GM19463 (cell line): ENCODE data around the gene RBMY1B.
"Not testable (repeated sequence)": the region's sequence is repeated elsewhere in the genome, so short reads cannot be mapped to it uniquely, and the experiment has no call there.

Experiments
- ATAC-seq: cut with Tn5 transposase; IDR thresholded peaks from one replicate; pipeline ENCODE4 v1.9.1; 2021; ENCODE audit warnings: mild to moderate bottlenecking, moderate library complexity; ENCODE audit not compliant: unreplicated experiment

RBMY1B gene

DNA sequence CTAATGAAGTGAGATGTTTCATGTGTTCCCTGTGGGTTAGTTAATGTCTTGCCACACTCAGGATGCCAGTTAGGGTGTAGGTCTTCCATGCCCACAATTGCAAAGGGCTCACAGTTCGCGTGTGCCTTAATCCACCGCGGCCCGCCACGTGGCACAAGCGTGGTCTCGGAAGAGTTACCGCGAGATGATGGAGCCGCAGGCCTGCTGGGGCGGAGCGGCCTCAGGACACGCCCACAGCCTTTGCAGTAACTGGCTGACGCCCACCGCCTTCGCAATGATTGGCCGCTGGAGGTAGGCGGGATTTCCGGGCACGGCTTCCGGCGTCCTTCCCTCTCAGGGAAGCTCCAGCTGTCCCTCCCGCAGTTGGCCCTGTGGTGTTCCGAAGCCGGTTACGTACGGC lies at the start of gene RBMY1B:
TSS of gene RBMY1B (plus strand) at position 301 of the 400 bp plus-strand sequence. CDS start 2,013 bp downstream, outside the sequence.
- not testable (repeated sequence) for ATAC-seq

DNA sequence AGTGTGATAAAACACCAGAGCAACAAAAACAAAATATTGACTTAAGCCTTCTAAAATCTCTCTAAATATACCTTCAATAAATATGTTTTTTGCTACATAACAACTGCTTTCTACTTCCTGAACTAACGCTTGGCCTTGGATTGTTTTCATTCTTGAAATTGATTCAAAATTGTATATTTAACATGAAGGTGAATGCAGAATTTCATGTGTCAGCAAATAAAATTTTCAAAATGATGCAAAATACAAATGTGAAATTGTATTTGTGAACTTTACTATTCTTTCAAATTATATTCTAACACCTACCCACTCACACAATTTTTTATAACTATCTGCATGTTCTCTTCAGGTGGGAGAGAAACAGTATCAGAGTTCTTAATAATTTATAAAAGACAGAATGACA lies 48.2 kb upstream of the RBMY1B start:
- not testable (repeated sequence) for ATAC-seq

DNA sequence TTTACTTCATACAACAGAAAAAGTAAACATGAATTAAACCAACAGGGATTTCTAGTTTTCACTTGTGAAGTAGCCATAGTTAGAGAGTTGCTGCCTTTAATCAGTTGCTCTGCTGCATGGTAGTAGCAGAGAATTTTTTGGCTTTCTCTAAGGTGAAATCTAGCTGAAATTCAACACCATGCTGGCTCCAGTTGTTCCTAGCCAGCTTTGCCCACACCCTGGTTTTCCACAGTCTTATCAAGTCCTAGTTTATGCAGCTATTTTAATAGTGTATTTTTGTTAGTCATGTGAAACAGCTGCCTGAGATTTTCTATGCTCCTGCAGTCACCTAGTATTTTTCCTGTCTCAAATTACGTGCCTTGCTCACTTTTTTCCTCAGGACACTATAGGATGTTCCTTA lies 28.2 kb upstream of the RBMY1B start:
- ATAC-seq = no peak

DNA sequence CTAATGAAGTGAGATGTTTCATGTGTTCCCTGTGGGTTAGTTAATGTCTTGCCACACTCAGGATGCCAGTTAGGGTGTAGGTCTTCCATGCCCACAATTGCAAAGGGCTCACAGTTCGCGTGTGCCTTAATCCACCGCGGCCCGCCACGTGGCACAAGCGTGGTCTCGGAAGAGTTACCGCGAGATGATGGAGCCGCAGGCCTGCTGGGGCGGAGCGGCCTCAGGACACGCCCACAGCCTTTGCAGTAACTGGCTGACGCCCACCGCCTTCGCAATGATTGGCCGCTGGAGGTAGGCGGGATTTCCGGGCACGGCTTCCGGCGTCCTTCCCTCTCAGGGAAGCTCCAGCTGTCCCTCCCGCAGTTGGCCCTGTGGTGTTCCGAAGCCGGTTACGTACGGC lies 23.4 kb downstream of the RBMY1B start, which contains the start of gene RBMY1A1:
TSS of gene RBMY1A1 (plus strand) at position 301 of the 400 bp plus-strand sequence. CDS start 2,013 bp downstream, outside the sequence.
- not testable (repeated sequence) for ATAC-seq

DNA sequence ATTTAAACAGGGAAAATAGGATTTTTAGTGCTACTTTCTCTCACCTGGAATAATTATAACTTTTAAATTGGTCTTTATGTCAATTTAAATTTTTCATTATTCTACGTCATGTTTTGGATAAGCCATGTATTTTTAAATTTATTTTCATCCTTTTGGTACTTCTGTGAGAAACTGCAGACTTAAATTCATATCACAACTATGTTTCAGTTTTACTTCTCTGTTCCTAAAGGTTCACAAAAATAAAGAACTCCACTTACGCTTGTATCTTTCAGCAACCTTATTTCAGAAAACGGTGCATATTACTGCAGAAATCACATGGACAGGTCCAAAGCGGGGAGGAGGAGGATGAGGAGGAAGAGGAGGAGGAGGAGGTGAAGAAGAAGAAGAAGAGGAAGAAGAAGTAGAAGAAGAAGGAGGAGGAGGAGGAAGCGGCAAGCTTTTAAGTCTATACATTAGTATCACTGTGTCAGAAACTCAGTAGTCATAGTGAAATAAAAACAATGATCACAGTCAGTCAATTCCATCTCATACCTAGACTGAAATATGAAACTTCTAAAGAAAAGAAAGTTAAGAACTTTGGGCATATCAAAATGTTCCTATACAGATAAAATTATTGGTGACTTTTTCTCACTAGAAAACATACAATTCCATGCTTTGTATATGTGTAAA lies 48.3 kb downstream of the RBMY1B start:
- not testable (repeated sequence) for ATAC-seq
